ENCODE results near the gene CAND2.
"Not testable (repeated sequence)": the region's sequence is repeated elsewhere in the genome, so short reads cannot be mapped to it uniquely, and the experiment has no call there.

The CAND2 gene

DNA sequence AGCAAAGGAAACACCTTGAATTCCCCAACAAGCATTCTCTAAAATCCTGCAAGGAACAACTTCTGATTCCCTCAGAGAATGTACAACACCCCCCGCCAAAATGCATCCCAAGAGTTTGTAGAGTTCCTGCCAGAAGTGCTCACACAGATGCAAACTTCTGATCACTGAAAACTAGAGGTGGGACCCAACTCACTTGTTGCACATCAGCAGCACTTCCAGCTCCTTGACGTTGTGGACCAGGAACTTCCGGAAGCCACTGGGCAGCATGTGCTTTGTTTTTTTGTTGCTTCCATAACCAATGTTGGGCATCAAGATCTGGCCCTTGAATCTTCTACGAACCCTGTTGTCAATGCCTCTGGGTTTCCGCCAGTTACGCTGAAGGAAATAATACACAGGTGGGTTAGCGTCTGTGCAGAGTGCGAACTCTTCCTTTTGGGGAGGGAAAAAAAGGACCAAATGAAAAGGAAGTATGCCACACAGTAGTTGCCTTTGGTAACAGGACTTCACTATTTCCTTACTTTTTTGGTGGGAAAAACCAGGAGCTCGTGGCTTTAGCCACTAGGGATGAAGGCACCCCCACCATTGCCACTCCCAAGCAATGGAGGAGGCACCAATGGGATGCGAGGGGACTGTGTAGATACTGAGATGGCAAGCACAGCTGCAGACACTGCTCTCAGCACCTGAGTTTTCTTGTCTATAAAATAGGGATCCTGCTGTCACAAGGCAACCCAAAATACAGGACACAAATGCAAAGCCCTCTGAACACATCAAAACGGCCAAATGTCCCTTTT lies 42.9 kb downstream of the CAND2 start:
- H3K4me3 ChIP-seq (ENCODE audit: low read depth, low read length) = peak overlapping the region; percentile 87
- DNase-seq (ENCODE audit: low read depth) = no peak
- TF ChIP-seq, protein P1, sequence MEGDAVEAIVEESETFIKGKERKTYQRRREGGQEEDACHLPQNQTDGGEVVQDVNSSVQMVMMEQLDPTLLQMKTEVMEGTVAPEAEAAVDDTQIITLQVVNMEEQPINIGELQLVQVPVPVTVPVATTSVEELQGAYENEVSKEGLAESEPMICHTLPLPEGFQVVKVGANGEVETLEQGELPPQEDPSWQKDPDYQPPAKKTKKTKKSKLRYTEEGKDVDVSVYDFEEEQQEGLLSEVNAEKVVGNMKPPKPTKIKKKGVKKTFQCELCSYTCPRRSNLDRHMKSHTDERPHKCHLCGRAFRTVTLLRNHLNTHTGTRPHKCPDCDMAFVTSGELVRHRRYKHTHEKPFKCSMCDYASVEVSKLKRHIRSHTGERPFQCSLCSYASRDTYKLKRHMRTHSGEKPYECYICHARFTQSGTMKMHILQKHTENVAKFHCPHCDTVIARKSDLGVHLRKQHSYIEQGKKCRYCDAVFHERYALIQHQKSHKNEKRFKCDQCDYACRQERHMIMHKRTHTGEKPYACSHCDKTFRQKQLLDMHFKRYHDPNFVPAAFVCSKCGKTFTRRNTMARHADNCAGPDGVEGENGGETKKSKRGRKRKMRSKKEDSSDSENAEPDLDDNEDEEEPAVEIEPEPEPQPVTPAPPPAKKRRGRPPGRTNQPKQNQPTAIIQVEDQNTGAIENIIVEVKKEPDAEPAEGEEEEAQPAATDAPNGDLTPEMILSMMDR (IDR thresholded peaks at IDR 0.05; ENCODE audit: insufficient read depth, low read depth, low read length, missing control alignments) = no peak

DNA sequence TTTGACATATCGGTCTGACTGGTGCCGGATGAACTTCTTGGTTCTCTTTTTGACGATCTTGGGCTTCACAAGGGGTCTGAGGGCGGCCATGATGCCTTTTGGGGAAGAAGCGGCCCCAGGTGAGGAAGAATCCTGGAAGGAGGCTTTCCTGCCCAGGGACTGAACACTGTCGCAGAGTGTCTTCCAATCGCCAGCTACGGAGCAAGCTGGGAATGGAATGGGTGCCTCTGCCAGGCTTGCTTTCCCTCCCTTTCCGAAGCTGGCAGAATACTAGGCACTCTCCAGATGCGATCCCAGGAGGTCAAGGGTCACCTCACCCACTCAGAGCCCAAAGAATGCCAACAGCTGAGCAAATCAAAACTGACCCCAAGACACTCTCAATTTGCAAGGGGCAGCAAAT lies 43.7 kb downstream of the CAND2 start:
- DNase-seq (ENCODE audit: low read depth) = not testable (repeated sequence)
- H3K4me3 ChIP-seq (ENCODE audit: low read depth, low read length) = peak overlapping the region; percentile 87

DNA sequence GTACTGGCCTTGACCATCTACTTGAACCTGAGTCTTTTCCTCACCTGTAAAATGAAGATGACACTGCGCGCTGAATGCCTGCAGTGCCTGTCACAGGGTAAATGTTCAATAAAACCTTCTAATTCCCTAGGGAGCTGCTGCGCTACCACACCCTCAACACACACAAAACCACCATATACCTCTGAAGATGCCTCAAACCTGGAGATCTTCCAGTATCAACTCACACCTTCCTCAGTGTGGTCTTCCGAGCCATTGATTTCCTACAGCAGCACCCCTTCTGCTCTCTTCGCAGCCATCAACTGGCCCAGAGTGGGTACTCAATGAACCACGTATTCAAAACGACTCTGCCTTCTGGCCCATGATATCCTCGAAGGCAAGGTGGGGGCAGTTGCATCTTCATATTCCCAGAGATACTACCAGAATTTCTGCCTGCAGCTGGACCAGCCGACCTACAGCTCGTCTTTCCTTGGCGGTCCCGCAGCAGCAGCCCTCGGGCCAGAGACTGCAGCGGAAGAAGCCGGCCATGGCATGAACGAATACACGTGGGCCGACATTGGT lies 44.2 kb downstream of the CAND2 start:
- H3K4me3 ChIP-seq (ENCODE audit: low read depth, low read length) = peak overlapping the region; percentile 87
- peak; percentile 41 for DNase-seq (ENCODE audit: low read depth)
- TF ChIP-seq, protein P1 (IDR thresholded peaks at IDR 0.05; ENCODE audit: insufficient read depth, low read depth, low read length, missing control alignments) = no peak

DNA sequence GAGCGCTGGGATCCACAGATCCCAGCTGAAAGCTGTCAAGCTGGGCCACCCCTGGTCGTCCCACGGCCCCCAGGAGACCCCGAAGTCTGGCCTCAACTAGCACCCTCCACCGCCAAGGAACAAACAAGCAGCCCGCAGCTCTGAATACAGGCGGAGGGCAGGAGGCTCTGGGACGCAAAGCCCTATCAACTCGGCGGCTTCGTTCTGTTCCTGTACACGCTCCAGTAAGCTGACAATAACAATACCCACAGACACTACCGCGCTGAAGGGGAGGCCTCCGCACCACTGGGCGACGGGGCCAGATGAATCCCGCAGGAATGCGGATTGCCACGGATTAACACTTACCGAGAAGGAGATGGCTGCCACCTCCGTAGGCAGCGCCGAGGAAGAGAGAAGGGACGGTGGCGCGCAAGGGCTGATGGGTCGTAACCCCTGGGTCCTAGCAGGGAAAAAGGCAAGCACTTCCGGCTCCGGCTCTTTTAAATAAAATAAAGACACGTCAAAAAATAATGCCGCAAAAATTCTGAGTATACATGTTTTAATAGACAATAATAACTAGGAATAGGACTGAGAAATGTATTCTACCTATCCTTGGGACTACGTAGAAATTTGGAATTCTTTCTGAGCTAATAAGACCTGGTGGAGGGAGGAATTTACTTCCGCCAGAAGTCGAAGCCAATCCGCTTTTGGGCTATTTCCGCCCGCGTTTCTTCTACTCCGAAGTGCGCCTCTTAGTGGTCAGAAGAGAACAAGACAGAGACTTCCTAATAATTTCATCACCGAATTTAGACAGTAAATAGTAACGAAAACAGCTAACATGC lies 44.9 kb downstream of the CAND2 start, which contains the start of gene RPL32:
Gene RPL32 (minus strand): TSS at position 417 of the 821 bp plus-strand sequence. CDS start 1,328 bp downstream, outside the sequence.
- DNase-seq (ENCODE audit: low read depth) = peak; percentile 97
- peak within 1 kb of the TSS; percentile 87 for H3K4me3 ChIP-seq (ENCODE audit: low read depth, low read length)
- TF ChIP-seq, protein P1 (IDR thresholded peaks at IDR 0.05; ENCODE audit: insufficient read depth, low read depth, low read length, missing control alignments) = peak; percentile 73

DNA sequence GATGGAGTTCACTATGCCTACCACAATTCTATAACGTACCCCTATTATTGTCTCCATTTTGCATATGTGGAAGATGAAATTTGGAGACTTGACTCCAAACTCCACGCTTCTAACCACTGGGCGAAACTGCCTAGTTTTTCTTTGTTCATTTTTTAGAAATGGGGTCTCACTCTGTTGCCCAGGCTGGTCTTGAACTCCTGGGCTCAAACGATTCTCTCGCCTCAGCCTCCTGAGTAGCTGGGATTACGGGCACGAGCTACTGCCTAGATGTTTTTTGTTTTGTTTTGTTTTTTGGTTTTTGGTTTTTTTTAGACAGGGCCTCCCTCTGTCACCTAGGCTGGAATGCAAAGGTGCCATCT lies 45.5 kb downstream of the CAND2 start:
- peak overlapping the region; percentile 34 for H3K4me3 ChIP-seq (ENCODE audit: low read depth, low read length)
- TF ChIP-seq, protein P1 (IDR thresholded peaks at IDR 0.05; ENCODE audit: insufficient read depth, low read depth, low read length, missing control alignments) = no peak
- DNase-seq (ENCODE audit: low read depth) = no peak

DNA sequence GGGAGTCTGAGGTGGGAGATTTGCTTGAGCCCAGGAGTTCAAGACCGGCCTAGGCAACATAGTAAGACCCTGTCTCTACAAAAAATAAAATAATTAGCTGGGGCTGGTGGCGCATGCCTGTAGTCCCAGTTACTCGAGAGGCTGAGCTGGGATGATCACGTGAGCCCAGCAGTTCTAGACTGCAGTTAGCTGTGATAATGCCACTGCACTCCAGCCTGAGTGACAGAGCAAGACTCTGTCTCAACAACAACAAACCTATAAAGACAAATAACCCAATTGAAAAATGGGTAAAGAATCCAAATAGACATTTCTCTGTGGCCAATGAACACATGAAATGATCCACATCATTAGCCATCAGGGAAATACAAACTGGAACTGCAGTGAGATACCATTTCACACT lies 46.0 kb downstream of the CAND2 start:
- no peak for DNase-seq (ENCODE audit: low read depth)
- no peak overlapping the region for H3K4me3 ChIP-seq (ENCODE audit: low read depth, low read length)
- TF ChIP-seq, protein P1 (IDR thresholded peaks at IDR 0.05; ENCODE audit: insufficient read depth, low read depth, low read length, missing control alignments) = no peak

DNA sequence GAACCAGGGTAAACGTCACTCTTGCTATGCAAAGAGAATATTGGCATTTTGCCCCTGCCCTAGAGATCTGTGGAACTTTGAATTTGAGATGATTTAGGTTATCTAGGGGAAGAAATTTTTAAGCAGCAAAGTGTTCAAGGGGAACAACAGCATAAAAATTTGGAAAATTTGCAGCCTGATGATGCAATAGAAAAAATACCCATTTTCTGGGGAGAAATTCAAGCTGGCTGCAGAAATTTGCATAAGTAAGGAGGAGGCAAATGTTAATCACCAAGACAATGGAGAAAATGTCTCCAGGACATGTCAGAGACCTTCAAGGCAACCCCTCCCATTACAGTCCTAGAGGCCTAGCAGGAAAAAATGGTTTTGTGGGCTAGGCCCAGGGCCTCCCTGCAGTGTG lies 49.3 kb downstream of the CAND2 start:
- TF ChIP-seq, protein P1 (IDR thresholded peaks at IDR 0.05; ENCODE audit: insufficient read depth, low read depth, low read length, missing control alignments) = no peak
- no peak for DNase-seq (ENCODE audit: low read depth)
- H3K4me3 ChIP-seq (ENCODE audit: low read depth, low read length) = no peak overlapping the region
